GM18519 (cell line): ENCODE data around the gene ATRNL1.
"Not testable (repeated sequence)": the region's sequence is repeated elsewhere in the genome, so short reads cannot be mapped to it uniquely, and the experiment has no call there.

Experiments used
- ATAC-seq: cut with Tn5 transposase; IDR thresholded peaks from one replicate; pipeline ENCODE4 v1.9.1; 2021; ENCODE audit warnings: mild to moderate bottlenecking, moderate library complexity; ENCODE audit not compliant: unreplicated experiment, low FRiP score

The ATRNL1 gene

GRCh38 chr10:115405838-115406237 is 312.7 kb downstream of the ATRNL1 start:
- ATAC-seq, result not testable (repeated sequence)

- ATAC-seq, result no peak
These were observed 316.2 kb downstream of the ATRNL1 start for GRCh38 chr10:115409347-115409746.

- peak; percentile 98 for ATAC-seq
These were observed 324.6 kb downstream of the ATRNL1 start for GRCh38 chr10:115417585-115418265.

GRCh38 chr10:115422624-115423023 is 329.5 kb downstream of the ATRNL1 start:
- no peak for ATAC-seq

GRCh38 chr10:115427611-115428010 is 334.4 kb downstream of the ATRNL1 start:
- no peak for ATAC-seq

GRCh38 chr10:115432188-115432819 is 339.1 kb downstream of the ATRNL1 start:
- ATAC-seq, result no peak

GRCh38 chr10:115436999-115437398 is 343.8 kb downstream of the ATRNL1 start:
- no peak for ATAC-seq

- no peak for ATAC-seq
These were observed 348.9 kb downstream of the ATRNL1 start for GRCh38 chr10:115441907-115442545.

GRCh38 chr10:115456812-115457211 is 363.6 kb downstream of the ATRNL1 start:
- no peak for ATAC-seq

- no peak for ATAC-seq
These were observed 390.1 kb downstream of the ATRNL1 start for GRCh38 chr10:115483294-115483693.

GRCh38 chr10:115491526-115492140 is 398.5 kb downstream of the ATRNL1 start:
- no peak for ATAC-seq

GRCh38 chr10:115503546-115503945 is 410.4 kb downstream of the ATRNL1 start:
- no peak for ATAC-seq

GRCh38 chr10:115514895-115515294 is 421.7 kb downstream of the ATRNL1 start:
- no peak for ATAC-seq

- ATAC-seq, result no peak
These were observed 432.0 kb downstream of the ATRNL1 start for GRCh38 chr10:115525141-115525540.

- not testable (repeated sequence) for ATAC-seq
These were observed 434.5 kb downstream of the ATRNL1 start for GRCh38 chr10:115527682-115528081.

- not testable (repeated sequence) for ATAC-seq
These were observed 443.2 kb downstream of the ATRNL1 start for GRCh38 chr10:115536401-115536800.

- ATAC-seq, result no peak
These were observed 446.1 kb downstream of the ATRNL1 start for GRCh38 chr10:115539142-115539762.

GRCh38 chr10:115555887-115556402 is 462.8 kb downstream of the ATRNL1 start:
- no peak for ATAC-seq

- ATAC-seq, result no peak
These were observed 465.1 kb downstream of the ATRNL1 start for GRCh38 chr10:115558252-115558651.

- ATAC-seq, result no peak
These were observed 473.7 kb downstream of the ATRNL1 start for GRCh38 chr10:115566867-115567266.
